ENCODE results near the gene ACTR3.

DNA sequence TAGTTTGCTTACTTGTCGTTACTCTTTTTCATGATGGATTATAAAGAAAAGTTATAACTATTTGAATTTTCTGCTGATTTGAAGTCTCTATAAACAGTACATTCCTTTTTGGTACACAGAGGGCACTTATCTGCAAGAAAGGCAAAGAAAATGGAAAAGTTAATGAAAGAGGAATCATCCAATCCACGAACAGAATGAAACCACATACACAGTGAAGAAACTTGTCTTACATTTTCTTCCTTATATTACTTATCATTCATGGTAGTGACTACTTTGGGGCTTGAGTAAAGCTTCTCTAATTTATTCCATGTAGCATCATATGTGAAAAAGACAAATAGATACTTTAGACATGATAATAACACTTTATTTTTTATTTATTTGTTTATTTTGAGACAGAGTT is 14.8 kb upstream of the ACTR3 start:
- TF ChIP-seq, protein P1, sequence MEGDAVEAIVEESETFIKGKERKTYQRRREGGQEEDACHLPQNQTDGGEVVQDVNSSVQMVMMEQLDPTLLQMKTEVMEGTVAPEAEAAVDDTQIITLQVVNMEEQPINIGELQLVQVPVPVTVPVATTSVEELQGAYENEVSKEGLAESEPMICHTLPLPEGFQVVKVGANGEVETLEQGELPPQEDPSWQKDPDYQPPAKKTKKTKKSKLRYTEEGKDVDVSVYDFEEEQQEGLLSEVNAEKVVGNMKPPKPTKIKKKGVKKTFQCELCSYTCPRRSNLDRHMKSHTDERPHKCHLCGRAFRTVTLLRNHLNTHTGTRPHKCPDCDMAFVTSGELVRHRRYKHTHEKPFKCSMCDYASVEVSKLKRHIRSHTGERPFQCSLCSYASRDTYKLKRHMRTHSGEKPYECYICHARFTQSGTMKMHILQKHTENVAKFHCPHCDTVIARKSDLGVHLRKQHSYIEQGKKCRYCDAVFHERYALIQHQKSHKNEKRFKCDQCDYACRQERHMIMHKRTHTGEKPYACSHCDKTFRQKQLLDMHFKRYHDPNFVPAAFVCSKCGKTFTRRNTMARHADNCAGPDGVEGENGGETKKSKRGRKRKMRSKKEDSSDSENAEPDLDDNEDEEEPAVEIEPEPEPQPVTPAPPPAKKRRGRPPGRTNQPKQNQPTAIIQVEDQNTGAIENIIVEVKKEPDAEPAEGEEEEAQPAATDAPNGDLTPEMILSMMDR (conservative IDR thresholded peaks at IDR 0.05; ENCODE audit: low read length): no peak
- TF ChIP-seq EZH2phosphoT487 (IDR thresholded peaks at IDR 0.05; ENCODE audit: borderline replicate concordance): no peak

Data from Loucy (cell line).